Gastrocnemius medialis (tissue), 4 donors: ENCODE results near the gene CTNNBL1.

Experiments
- CTCF ChIP-seq, 5 experiments: fragments of 450-650 bp in 3 of 5; fragments of 200-600 bp in 2 of 5; sonication (generic) in 2 of 5; IDR thresholded peaks in 4 of 5; conservative IDR thresholded peaks in 1 of 5; 1 replicate in 4 of 5; 2 replicates in 1 of 5; pipeline ENCODE4 v1.5.1; 2016 to 2019; ENCODE audit warnings: antibody characterized with exemption in 5 of 5, mild to moderate bottlenecking in 3 of 5, moderate library complexity in 3 of 5
- POLR2A ChIP-seq, 2 donors: fragments of 450-650 bp; IDR thresholded peaks; one replicate each; pipeline ENCODE4 v1.6.1; 2017; ENCODE audit warnings: antibody characterized with exemption in 2 of 2, mild to moderate bottlenecking in 2 of 2, moderate library complexity in 2 of 2

- TF ChIP-seq CTCF (IDR thresholded peaks at IDR 0.05 in 4 of 5, conservative IDR thresholded peaks at IDR 0.05 in 1 of 5) (no peak), POLR2A (IDR thresholded peaks at IDR 0.05) (no peak)
These were observed 48.3 kb downstream of the CTNNBL1 start for GRCh38 chr20:37742131-37742530.
